Endodermal cell (in vitro differentiated cells): ENCODE results near the gene OR10T2. TPM values are rescaled to one million over a fixed set of nuclear protein-coding genes. Genes with fewer than 3 reads are reported as not detected.
"Not testable (repeated sequence)": the region's sequence is repeated elsewhere in the genome, so short reads cannot be mapped to it uniquely, and the experiment has no call there.

ENCODE experiments used
- DNase-seq: peaks from one replicate; pipeline ENCODE4 v3.0.0-alpha.2; 2017
- H3K27ac ChIP-seq: 2 replicates; pipeline ENCODE4 v1.5.1; 2013; ENCODE audit warnings: mild to moderate bottlenecking, low read depth, low read length, moderate library complexity
- H3K27me3 ChIP-seq: 2 replicates; pipeline ENCODE4 v1.6.1; 2013; ENCODE audit warnings: mild to moderate bottlenecking, low read length, moderate library complexity; ENCODE audit not compliant: insufficient read depth, control insufficient read depth, poor library complexity, severe bottlenecking
- H3K36me3 ChIP-seq: 2 replicates; pipeline ENCODE4 v1.7.0; 2013; ENCODE audit warnings: mild to moderate bottlenecking, low read length, moderate library complexity; ENCODE audit not compliant: control insufficient read depth, insufficient read depth
- H3K4me1 ChIP-seq: one replicate; pipeline ENCODE4 v1.7.0; 2013; ENCODE audit warnings: low read length; ENCODE audit not compliant: control insufficient read depth, insufficient read depth
- H3K4me3 ChIP-seq: 2 replicates; pipeline ENCODE4 v1.5.1; 2013; ENCODE audit warnings: mild to moderate bottlenecking, low read length, moderate library complexity
- H3K9ac ChIP-seq: 2 replicates; pipeline ENCODE4 v1.6.1; 2013; ENCODE audit warnings: mild to moderate bottlenecking, low read length, moderate library complexity; ENCODE audit not compliant: poor library complexity, severe bottlenecking; ENCODE audit errors: extremely low read depth
- H3K9me3 ChIP-seq: 2 replicates; pipeline ENCODE4 v1.6.1; 2013; ENCODE audit warnings: mild to moderate bottlenecking, low read length, moderate library complexity; ENCODE audit not compliant: control insufficient read depth
- H3K27ac Mint-ChIP-seq: 2 replicates; pipeline ENCODE4 v1.8.0; 2020; ENCODE audit warnings: mixed read lengths
- H3K27me3 Mint-ChIP-seq: 2 replicates; pipeline ENCODE4 v1.8.0; 2021; ENCODE audit warnings: mild to moderate bottlenecking, mixed read lengths; ENCODE audit not compliant: insufficient read depth
- H3K36me3 Mint-ChIP-seq: 2 replicates; pipeline ENCODE4 v1.8.0; 2020; ENCODE audit warnings: low read depth, mixed read lengths
- H3K4me1 Mint-ChIP-seq: 2 replicates; pipeline ENCODE4 v1.8.0; 2020; ENCODE audit warnings: mixed read lengths
- H3K4me3 Mint-ChIP-seq: 2 replicates; pipeline ENCODE4 v1.8.0; 2020; ENCODE audit warnings: mild to moderate bottlenecking, moderate library complexity, mixed read lengths
- H3K9me3 Mint-ChIP-seq: 2 replicates; pipeline ENCODE4 v1.8.0; 2020; ENCODE audit warnings: mild to moderate bottlenecking, mixed read lengths
- CTCF ChIP-seq: fragments of 200-600 bp; sonication (generic); conservative IDR thresholded peaks from 2 replicates; pipeline ENCODE4 v1.5.0; 2021; ENCODE audit warnings: antibody characterized with exemption, mild to moderate bottlenecking
- WGBS, 2 experiments: methylation state at CpG; one replicate each; pipeline versions ENCODE4 v1.1.5 to v1.1.7; 2013; ENCODE audit warnings: missing lambda C conversion rate in 2 of 2, mixed read lengths in 1 of 2; ENCODE audit not compliant: insufficient coverage in 1 of 2, insufficient read length in 1 of 2; 5-methylcytosine and 5-hydroxymethylcytosine counted together
- total RNA-seq, 2 donors: library from RNA; stranded (reverse); fragmentation: NEBNext Ultra II Directional in 1 of 2; extraction: Animal tissue kit (Norgen Biotek cat#: 25700) in 1 of 2; gene quantifications; 2 replicates in 1 of 2; 3 replicates in 1 of 2; pipeline ENCODE4 v1.2.1, GENCODE V29; 2021

OR10T2 gene
- total RNA-seq, 2 donors from 2014 or later, result not detected

DNA sequence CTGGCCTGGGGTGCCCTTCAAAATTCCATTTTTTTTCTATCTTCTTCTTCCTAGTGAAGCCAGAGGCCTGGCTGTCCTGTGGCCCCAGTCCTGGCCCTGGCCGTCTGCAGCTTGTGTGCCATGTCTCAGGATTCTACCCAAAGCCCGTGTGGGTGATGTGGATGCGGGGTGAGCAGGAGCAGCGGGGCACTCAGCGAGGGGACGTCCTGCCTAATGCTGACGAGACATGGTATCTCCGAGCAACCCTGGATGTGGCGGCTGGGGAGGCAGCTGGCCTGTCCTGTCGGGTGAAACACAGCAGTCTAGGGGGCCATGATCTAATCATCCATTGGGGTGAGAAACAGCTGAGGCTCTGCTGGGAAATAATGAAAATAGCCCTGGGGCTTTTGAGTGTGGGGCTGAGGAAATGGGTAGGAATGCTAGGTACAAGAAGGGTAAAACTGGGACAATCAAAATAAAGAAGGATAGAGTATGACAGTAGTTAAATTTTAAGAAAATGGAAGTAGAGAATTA lies 43.4 kb downstream of the OR10T2 start:
- H3K9me3 ChIP-seq, result no peaks in the 10 kb centered on the region
- WGBS, 2 experiments, result 88 to 95% methylated on average over 2 to 10 of the region's 10 CpGs
- no peak for TF ChIP-seq CTCF
- H3K9ac ChIP-seq, result no peak overlapping the region
- no peaks in the 10 kb centered on the region for H3K27me3 ChIP-seq
- H3K36me3 ChIP-seq, result no peaks in the 10 kb centered on the region
- Mint-ChIP-seq H3K36me3 (no peaks in the 10 kb centered on the region), H3K4me1 (no peaks in the 10 kb centered on the region), H3K4me3 (no peak overlapping the region), H3K27ac (no peak overlapping the region), H3K9me3 (no peaks in the 10 kb centered on the region), H3K27me3 (no peaks in the 10 kb centered on the region)
- DNase-seq, result no peak
- H3K4me3 ChIP-seq, result no peak overlapping the region
- no peaks in the 10 kb centered on the region for H3K4me1 ChIP-seq
- no peak overlapping the region for H3K27ac ChIP-seq

DNA sequence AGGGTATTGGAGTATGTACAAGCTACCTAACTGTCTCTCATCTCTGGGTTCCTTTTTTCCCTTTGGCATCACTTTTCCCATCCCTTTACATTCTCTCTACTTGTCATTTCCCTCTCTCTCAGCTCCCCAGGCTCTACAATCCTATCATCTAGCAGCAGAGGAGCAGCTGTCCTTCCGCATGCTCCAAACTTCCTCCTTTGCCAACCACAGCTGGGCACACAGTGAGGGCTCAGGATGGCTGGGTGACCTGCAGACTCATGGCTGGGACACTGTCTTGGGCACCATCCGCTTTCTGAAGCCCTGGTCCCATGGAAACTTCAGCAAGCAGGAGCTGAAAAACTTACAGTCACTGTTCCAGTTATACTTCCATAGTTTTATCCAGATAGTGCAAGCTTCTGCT lies 45.0 kb downstream of the OR10T2 start:
- no peaks in the 10 kb centered on the region for H3K36me3 ChIP-seq
- no peaks in the 10 kb centered on the region for H3K36me3 Mint-ChIP-seq
- H3K9me3 ChIP-seq, result no peaks in the 10 kb centered on the region
- no peak overlapping the region for H3K9ac ChIP-seq
- H3K27ac ChIP-seq, result no peak overlapping the region
- H3K27me3 ChIP-seq, result no peaks in the 10 kb centered on the region
- H3K27ac Mint-ChIP-seq, result no peak overlapping the region
- no peaks in the 10 kb centered on the region for H3K27me3 Mint-ChIP-seq
- no peak for DNase-seq
- H3K4me3 ChIP-seq, result no peak overlapping the region
- no peaks in the 10 kb centered on the region for H3K4me1 ChIP-seq
- no peaks in the 10 kb centered on the region for H3K9me3 Mint-ChIP-seq
- 92 to 100% methylated on average over 1 to 2 of the region's 2 CpGs for WGBS, 2 experiments
- no peaks in the 10 kb centered on the region for H3K4me1 Mint-ChIP-seq
- no peak overlapping the region for H3K4me3 Mint-ChIP-seq
- no peak for TF ChIP-seq CTCF

- 72 to 79% methylated on average over 4 to 6 of the region's 6 CpGs for WGBS, 2 experiments
- H3K4me3 ChIP-seq, result no peak within 1 kb of the TSS
Measured at GRCh38 chr1:158353303-158354075, 45.8 kb downstream of the OR10T2 start, which contains the start of gene CD1E. TSS of gene CD1E (plus strand) at chr1:158353894. CDS start at chr1:158353989, 95 bp downstream.

GRCh38 chr1:158348946-158349345 lies 50.3 kb downstream of the OR10T2 start:
- H3K4me1 ChIP-seq, H3K4me1 Mint-ChIP-seq, DNase-seq, H3K36me3 ChIP-seq, H3K27me3 ChIP-seq, H3K4me3 Mint-ChIP-seq, H3K27ac ChIP-seq, H3K4me3 ChIP-seq, H3K9ac ChIP-seq, H3K36me3 Mint-ChIP-seq, H3K9me3 ChIP-seq, H3K27ac Mint-ChIP-seq, H3K27me3 Mint-ChIP-seq: not testable (repeated sequence)
- H3K9me3 Mint-ChIP-seq, result peaks cover 11% of the 10 kb centered on the region
- WGBS, 2 experiments, result 97% methylated on average over 24 of the region's 24 CpGs; no CpG with 5 or more reads in 1 of the 2 experiments

More at GRCh38 chr1:158353303-158354075, 45.8 kb downstream of the OR10T2 start, which contains the start of gene CD1E:
- H3K9me3 ChIP-seq, result no peaks in the 10 kb centered on the region
- no peaks in the 10 kb centered on the region for H3K36me3 ChIP-seq
- H3K4me1 ChIP-seq, result no peaks in the 10 kb centered on the region
- H3K9ac ChIP-seq, result no peak within 1 kb of the TSS
- Mint-ChIP-seq H3K27ac (no peak within 1 kb of the TSS), H3K4me3 (no peak within 1 kb of the TSS), H3K27me3 (no peaks in the 10 kb centered on the region), H3K4me1 (no peaks in the 10 kb centered on the region), H3K9me3 (peaks cover 3% of the 10 kb centered on the region), H3K36me3 (no peaks in the 10 kb centered on the region)
- TF ChIP-seq CTCF, result no peak
- no peaks in the 10 kb centered on the region for H3K27me3 ChIP-seq
- H3K27ac ChIP-seq, result no peak within 1 kb of the TSS
- DNase-seq, result no peak
